Common myeloid progenitor, CD34-positive (primary cell): ENCODE measurements around the gene CDC42BPB.

Experiments used
- CTCF ChIA-PET: fragments of 350-600 bp; sonication (Branson Sonifier 250); formaldehyde crosslinking; loops from one replicate; lab custom pipeline; 2021; ENCODE audit warnings: antibody characterized with exemption; lab: Charles Lee
- POLR2A ChIA-PET: fragments of 350-600 bp; sonication (Branson Sonifier 250); formaldehyde crosslinking; loops from one replicate; lab custom pipeline; 2021; ENCODE audit warnings: antibody characterized with exemption; lab: Charles Lee
- DNase-seq, 3 donors: peaks; one replicate each; pipeline versions ENCODE4 v3.0.0 to v3.0.0-alpha.2; 2013
- H3K27ac ChIP-seq, 2 experiments: 1 replicate in 1 of 2; 2 replicates in 1 of 2; pipeline ENCODE4 v1.7.0; 2013; ENCODE audit warnings: inconsistent platforms in 2 of 2, low read length in 2 of 2, mild to moderate bottlenecking in 2 of 2, low read depth in 1 of 2, moderate library complexity in 1 of 2; ENCODE audit not compliant: severe bottlenecking in 2 of 2, insufficient read depth in 1 of 2, poor library complexity in 1 of 2
- H3K27me3 ChIP-seq, 5 experiments: replicated peaks in 2 of 5; 1 replicate in 3 of 5; 2 replicates in 2 of 5; pipeline versions ENCODE4 v1.6.1 to v1.7.0; 2013; ENCODE audit warnings: low read length in 4 of 5, mild to moderate bottlenecking in 2 of 5, moderate library complexity in 2 of 5, inconsistent platforms in 1 of 5; ENCODE audit not compliant: insufficient read depth in 5 of 5, control insufficient read depth in 4 of 5
- H3K36me3 ChIP-seq, 4 experiments: 1 replicate in 2 of 4; 2 replicates in 2 of 4; pipeline versions ENCODE4 v1.6.1 to v1.7.0; 2013; ENCODE audit warnings: low read length in 3 of 4, control low read depth in 1 of 4, mild to moderate bottlenecking in 1 of 4; ENCODE audit not compliant: control insufficient read depth in 4 of 4, insufficient read depth in 4 of 4
- H3K4me1 ChIP-seq, 4 experiments: 1 replicate in 3 of 4; 2 replicates in 1 of 4; pipeline versions ENCODE4 v1.6.1 to v1.7.1; 2013; ENCODE audit warnings: low read length in 3 of 4, mild to moderate bottlenecking in 3 of 4, control low read depth in 1 of 4, inconsistent platforms in 1 of 4, moderate library complexity in 1 of 4; ENCODE audit not compliant: control insufficient read depth in 4 of 4, insufficient read depth in 4 of 4; ENCODE audit errors: control extremely low read depth in 1 of 4
- H3K4me3 ChIP-seq, 7 experiments: 1 replicate in 4 of 7; 2 replicates in 3 of 7; pipeline versions ENCODE4 v1.5.1 to v1.7.0; 2013; ENCODE audit warnings: mild to moderate bottlenecking in 7 of 7, low read length in 6 of 7, moderate library complexity in 6 of 7, inconsistent platforms in 2 of 7, low read depth in 2 of 7, control low read depth in 1 of 7; ENCODE audit not compliant: insufficient read depth in 4 of 7, control insufficient read depth in 1 of 7; ENCODE audit errors: extremely low read depth in 1 of 7
- H3K9me3 ChIP-seq, 5 experiments: 1 replicate in 4 of 5; 2 replicates in 1 of 5; pipeline versions ENCODE4 v1.6.1 to v1.7.1; 2013; ENCODE audit warnings: low read length in 4 of 5, mild to moderate bottlenecking in 2 of 5, inconsistent platforms in 1 of 5, low read depth in 1 of 5, moderate library complexity in 1 of 5; ENCODE audit not compliant: control insufficient read depth in 4 of 5, insufficient read depth in 2 of 5; ENCODE audit errors: control extremely low read depth in 1 of 5
- WGBS: methylation state at CpG from one replicate; pipeline ENCODE4 v1.1.5; 2013; ENCODE audit not compliant: insufficient coverage; 5-methylcytosine and 5-hydroxymethylcytosine counted together

Gene CDC42BPB

GRCh38 chr14:102909462-102909861, 147.9 kb downstream of the CDC42BPB start:
- CTCF ChIA-PET, result interaction anchor here (1.2 kb wide), 1 partner anchor 215 kb away, joined by 3 read pairs; no protein-coding TSS in a partner anchor

GRCh38 chr14:102908766-102909455, 148.4 kb downstream of the CDC42BPB start:
- ChIA-PET POLR2A (no interaction called here), CTCF (no interaction called here)
- Histone ChIP-seq H3K9me3 (no peaks in the 10 kb centered on the region), H3K36me3 (peaks cover 0 to 29% (median 20%) of the 10 kb centered on the region in 4 experiments), H3K4me1 (no peaks in the 10 kb centered on the region), H3K4me3 (no peak overlapping the region), H3K27me3 (no peaks in the 10 kb centered on the region), H3K27ac (no peak overlapping the region)
- WGBS, result 96% methylated on average over 24 of the region's 29 CpGs
- DNase-seq, result no peak

More at GRCh38 chr14:102909462-102909861, 147.9 kb downstream of the CDC42BPB start:
- no peak for DNase-seq
- Histone ChIP-seq H3K4me1 (peaks cover 0 to under 1% (median 0%) of the 10 kb centered on the region in 4 experiments), H3K27ac (no peak overlapping the region), H3K4me3 (no peak overlapping the region), H3K9me3 (no peaks in the 10 kb centered on the region), H3K27me3 (no peaks in the 10 kb centered on the region), H3K36me3 (peaks cover 0 to 29% (median 17%) of the 10 kb centered on the region in 4 experiments)
- WGBS, result 92% methylated on average over 10 of the region's 10 CpGs
- POLR2A ChIA-PET, result no interaction called here

- no peaks in the 10 kb centered on the region for H3K27me3 ChIP-seq
- no peak overlapping the region for H3K4me3 ChIP-seq
- ChIA-PET POLR2A (no interaction called here), CTCF (no interaction called here)
- peaks cover 0 to 34% (median 24%) of the 10 kb centered on the region in 4 experiments for H3K36me3 ChIP-seq
- WGBS, result 97% methylated on average over 18 of the region's 23 CpGs
- no peak for DNase-seq
- no peak overlapping the region for H3K27ac ChIP-seq
- H3K4me1 ChIP-seq, result peaks cover 0 to under 1% (median 0%) of the 10 kb centered on the region in 4 experiments
- H3K9me3 ChIP-seq, result no peaks in the 10 kb centered on the region
Measured at GRCh38 chr14:102907980-102908730, 149.2 kb downstream of the CDC42BPB start.

GRCh38 chr14:102907303-102907844, 150.0 kb downstream of the CDC42BPB start:
- no peak for DNase-seq
- POLR2A ChIA-PET, result no interaction called here

GRCh38 chr14:102906616-102907302, 150.6 kb downstream of the CDC42BPB start:
- 98% methylated on average over 29 of the region's 30 CpGs for WGBS
- H3K36me3 ChIP-seq, result peaks cover 0 to 32% (median 25%) of the 10 kb centered on the region in 4 experiments
- ChIA-PET CTCF (no interaction called here), POLR2A (no interaction called here)
- H3K27ac ChIP-seq, result no peak overlapping the region
- no peaks in the 10 kb centered on the region for H3K9me3 ChIP-seq
- DNase-seq, result no peak
- H3K4me3 ChIP-seq, result no peak overlapping the region
- H3K27me3 ChIP-seq, result no peaks in the 10 kb centered on the region
- peaks cover 2 to 14% (median 10%) of the 10 kb centered on the region in 4 experiments for H3K4me1 ChIP-seq

More at GRCh38 chr14:102907303-102907844, 150.0 kb downstream of the CDC42BPB start:
- H3K36me3 ChIP-seq, result peaks cover 0 to 32% (median 25%) of the 10 kb centered on the region in 4 experiments
- CTCF ChIA-PET, result no interaction called here
- H3K4me3 ChIP-seq, result no peak overlapping the region
- H3K27me3 ChIP-seq, result no peaks in the 10 kb centered on the region
- 93% methylated on average over 32 of the region's 33 CpGs for WGBS
- H3K4me1 ChIP-seq, result peaks cover 2 to 8% (median 4%) of the 10 kb centered on the region in 4 experiments
- no peak overlapping the region for H3K27ac ChIP-seq
- no peaks in the 10 kb centered on the region for H3K9me3 ChIP-seq

- CTCF ChIA-PET, result interaction anchor here (1.3 kb wide), 1 partner anchor 12 kb away, joined by 3 read pairs; no protein-coding TSS in a partner anchor
- no peaks in the 10 kb centered on the region for H3K27me3 ChIP-seq
- DNase-seq, result no peak
- peaks cover 12 to 28% (median 24%) of the 10 kb centered on the region in 4 experiments for H3K4me1 ChIP-seq
- H3K4me3 ChIP-seq, result no peak overlapping the region
- over 99% methylated on average over 20 of the region's 38 CpGs for WGBS
- POLR2A ChIA-PET, result no interaction called here
- no peak overlapping the region for H3K27ac ChIP-seq
- H3K36me3 ChIP-seq, result peaks cover 0 to 31% (median 25%) of the 10 kb centered on the region in 4 experiments
- no peaks in the 10 kb centered on the region for H3K9me3 ChIP-seq
Measured at GRCh38 chr14:102905116-102906108, 151.9 kb downstream of the CDC42BPB start.
